ENCODE data around the gene DTD1.

GRCh38 chr20:18553746-18554145 is 34.1 kb upstream of the DTD1 start:
- TF ChIP-seq, protein P1, sequence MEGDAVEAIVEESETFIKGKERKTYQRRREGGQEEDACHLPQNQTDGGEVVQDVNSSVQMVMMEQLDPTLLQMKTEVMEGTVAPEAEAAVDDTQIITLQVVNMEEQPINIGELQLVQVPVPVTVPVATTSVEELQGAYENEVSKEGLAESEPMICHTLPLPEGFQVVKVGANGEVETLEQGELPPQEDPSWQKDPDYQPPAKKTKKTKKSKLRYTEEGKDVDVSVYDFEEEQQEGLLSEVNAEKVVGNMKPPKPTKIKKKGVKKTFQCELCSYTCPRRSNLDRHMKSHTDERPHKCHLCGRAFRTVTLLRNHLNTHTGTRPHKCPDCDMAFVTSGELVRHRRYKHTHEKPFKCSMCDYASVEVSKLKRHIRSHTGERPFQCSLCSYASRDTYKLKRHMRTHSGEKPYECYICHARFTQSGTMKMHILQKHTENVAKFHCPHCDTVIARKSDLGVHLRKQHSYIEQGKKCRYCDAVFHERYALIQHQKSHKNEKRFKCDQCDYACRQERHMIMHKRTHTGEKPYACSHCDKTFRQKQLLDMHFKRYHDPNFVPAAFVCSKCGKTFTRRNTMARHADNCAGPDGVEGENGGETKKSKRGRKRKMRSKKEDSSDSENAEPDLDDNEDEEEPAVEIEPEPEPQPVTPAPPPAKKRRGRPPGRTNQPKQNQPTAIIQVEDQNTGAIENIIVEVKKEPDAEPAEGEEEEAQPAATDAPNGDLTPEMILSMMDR (IDR thresholded peaks at IDR 0.05; ENCODE audit: borderline replicate concordance, extremely low read depth, low read length, poor library complexity, severe bottlenecking) = no peak
- no peak for TF ChIP-seq EZH2 (IDR thresholded peaks at IDR 0.05; ENCODE audit: borderline replicate concordance, low read depth, low read length, severe bottlenecking)
